ENCODE results near the gene GABBR1. TPM values are rescaled to one million over a fixed set of nuclear protein-coding genes. Genes with fewer than 3 reads are reported as not detected.
A peak's percentile ranks its signal among the peaks of the same experiment; 100 is the strongest.

Gene GABBR1
- total and polyA plus RNA-seq, 2 of the 13 experiments (the other 11 are each of a cell fraction or from before 2014, with no cell fraction given): 0.07 to 0.37 TPM

DNA sequence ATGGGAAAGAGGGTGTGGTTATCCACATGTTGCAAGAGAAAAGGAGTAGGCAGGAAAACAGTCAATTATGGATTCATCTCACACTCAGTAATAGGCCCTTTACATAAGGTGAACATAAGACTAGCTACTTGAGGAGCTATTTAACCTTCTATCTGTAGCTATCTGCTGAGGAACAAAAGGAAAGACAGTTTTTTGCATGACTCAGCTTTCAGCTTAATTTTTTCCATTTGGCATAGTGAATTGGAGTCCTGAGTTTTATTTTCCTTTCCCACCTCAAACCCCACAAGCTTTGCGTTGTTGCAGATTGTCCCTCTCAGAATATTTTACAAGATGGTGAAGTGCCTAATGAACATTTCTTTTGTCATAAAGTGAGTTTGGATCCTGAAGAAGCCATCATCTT is 105.9 kb downstream of the GABBR1 start:
- no TSS peak for BruUV-seq (replicated peaks)
- no peaks in the 10 kb centered on the region for H3K36me3 ChIP-seq (replicated peaks in 1 of 2; ENCODE audit: control insufficient read depth in 1 of 2, insufficient read depth in 2 of 2, low read length in 2 of 2)
- FAIRE-seq (no peak), ATAC-seq (no peak), DNase-seq (ENCODE audit: low spot score) (no peak)
- H3K4me3 ChIP-seq (replicated peaks in 1 of 3; ENCODE audit: insufficient read depth in 1 of 3, low read depth in 2 of 3, low read length in 3 of 3): no peak overlapping the region
- H3K27ac ChIP-seq (ENCODE audit: extremely low read length, insufficient read depth, low read length): no peak overlapping the region
- TF ChIP-seq MAFK (conservative IDR thresholded peaks at IDR 0.05 in 1 of 2, IDR thresholded peaks at IDR 0.05 in 1 of 2; ENCODE audit: low read length in 2 of 2) (0 out of 4 replicates have a peak, but pooled peaks of 1 of the 2 experiments have one; percentile 16), TBX2 (CRISPR knock-in tag; IDR thresholded peaks at IDR 0.05; ENCODE audit: borderline replicate concordance) (no peak)
- H3K27me3 ChIP-seq (ENCODE audit: control insufficient read depth in 1 of 2, insufficient read depth in 2 of 2, low read length in 2 of 2): no peaks in the 10 kb centered on the region
- no peak overlapping the region for H2AFZ ChIP-seq (ENCODE audit: low read length)
- POLR2A ChIA-PET: no interaction called here
- no peaks in the 10 kb centered on the region for H4K20me1 ChIP-seq (ENCODE audit: insufficient read depth, low read length)
- H3K9me3 ChIP-seq (ENCODE audit: low read length): no peaks in the 10 kb centered on the region
- no peak overlapping the region for H3K4me2 ChIP-seq (ENCODE audit: low read depth, low read length)
- H3K9ac ChIP-seq (ENCODE audit: insufficient read depth, low read depth, low read length): no peak overlapping the region
- in situ Hi-C loops (cut with HindIII; ENCODE audit: extremely low pct_ligation_motif_present, low pct_unique_long_range_greater_than_20kb): no loop called here
- CTCF ChIA-PET (ENCODE audit: low intra/inter-chr PET ratio, low total read pairs): no interaction called here
- H3K4me1 ChIP-seq (ENCODE audit: insufficient read depth, low read length): no peaks in the 10 kb centered on the region
- WGBS (ENCODE audit: low lambda C conversion rate): 100% methylated on average over 1 of the region's 1 CpG
- intact Hi-C loops (cut with micrococcal nuclease; ENCODE audit: unreplicated experiment): no loop called here
- no peaks in the 10 kb centered on the region for H3K79me2 ChIP-seq (ENCODE audit: insufficient read depth, low read length)

DNA sequence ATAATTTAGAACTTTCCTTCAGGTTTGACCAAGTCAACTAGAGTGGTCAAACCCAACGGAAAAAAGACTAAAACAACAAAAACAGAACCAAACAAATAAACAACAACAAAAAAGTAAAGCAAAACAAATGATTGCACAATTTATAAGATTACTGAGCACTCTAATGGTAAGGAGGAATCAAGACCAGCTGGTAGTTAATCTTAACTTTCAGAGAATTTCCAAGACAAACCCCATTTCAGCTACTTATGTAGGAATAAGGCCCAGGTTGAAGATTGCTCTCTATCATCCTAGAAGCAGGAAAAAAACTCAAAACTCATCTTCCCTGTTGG is 107.7 kb downstream of the GABBR1 start:
- Histone ChIP-seq H3K4me1 (ENCODE audit: insufficient read depth, low read length) (no peaks in the 10 kb centered on the region), H3K4me2 (ENCODE audit: low read depth, low read length) (no peak overlapping the region), H3K9me3 (ENCODE audit: low read length) (no peaks in the 10 kb centered on the region), H3K9ac (ENCODE audit: insufficient read depth, low read depth, low read length) (no peak overlapping the region), H3K4me3 (replicated peaks in 1 of 3; ENCODE audit: insufficient read depth in 1 of 3, low read depth in 2 of 3, low read length in 3 of 3) (no peak overlapping the region), H3K79me2 (ENCODE audit: insufficient read depth, low read length) (no peaks in the 10 kb centered on the region), H4K20me1 (ENCODE audit: insufficient read depth, low read length) (no peaks in the 10 kb centered on the region), H3K27ac (ENCODE audit: extremely low read length, insufficient read depth, low read length) (no peak overlapping the region), H3K36me3 (replicated peaks in 1 of 2; ENCODE audit: control insufficient read depth in 1 of 2, insufficient read depth in 2 of 2, low read length in 2 of 2) (no peaks in the 10 kb centered on the region), H3K27me3 (ENCODE audit: control insufficient read depth in 1 of 2, insufficient read depth in 2 of 2, low read length in 2 of 2) (no peaks in the 10 kb centered on the region), H2AFZ (ENCODE audit: low read length) (no peak overlapping the region)
- FAIRE-seq (no peak), ATAC-seq (no peak), DNase-seq (ENCODE audit: low spot score) (no peak)
- no TSS peak for BruUV-seq (replicated peaks)
- intact Hi-C loops (cut with micrococcal nuclease; ENCODE audit: unreplicated experiment) (no loop called here), in situ Hi-C loops (cut with HindIII; ENCODE audit: extremely low pct_ligation_motif_present, low pct_unique_long_range_greater_than_20kb) (no loop called here)
- 1% methylated on average over 1 of the region's 1 CpG for WGBS (ENCODE audit: low lambda C conversion rate)
- POLR2A ChIA-PET: no interaction called here
- CTCF ChIA-PET (ENCODE audit: low intra/inter-chr PET ratio, low total read pairs): no interaction called here
- TF ChIP-seq ZNF839 (CRISPR knock-in tag; IDR thresholded peaks at IDR 0.05; ENCODE audit: borderline replicate concordance) (no peak), ZNF367 (CRISPR knock-in tag; IDR thresholded peaks at IDR 0.05; ENCODE audit: borderline replicate concordance) (no peak), CEBPB (IDR thresholded peaks at IDR 0.05; ENCODE audit: borderline replicate concordance, low read depth, low read length) (peak; percentile 14; the same call in 1 of the 2 replicates), ZNF501 (CRISPR knock-in tag; IDR thresholded peaks at IDR 0.05) (no peak)
- TF ChIP-seq, protein P1, sequence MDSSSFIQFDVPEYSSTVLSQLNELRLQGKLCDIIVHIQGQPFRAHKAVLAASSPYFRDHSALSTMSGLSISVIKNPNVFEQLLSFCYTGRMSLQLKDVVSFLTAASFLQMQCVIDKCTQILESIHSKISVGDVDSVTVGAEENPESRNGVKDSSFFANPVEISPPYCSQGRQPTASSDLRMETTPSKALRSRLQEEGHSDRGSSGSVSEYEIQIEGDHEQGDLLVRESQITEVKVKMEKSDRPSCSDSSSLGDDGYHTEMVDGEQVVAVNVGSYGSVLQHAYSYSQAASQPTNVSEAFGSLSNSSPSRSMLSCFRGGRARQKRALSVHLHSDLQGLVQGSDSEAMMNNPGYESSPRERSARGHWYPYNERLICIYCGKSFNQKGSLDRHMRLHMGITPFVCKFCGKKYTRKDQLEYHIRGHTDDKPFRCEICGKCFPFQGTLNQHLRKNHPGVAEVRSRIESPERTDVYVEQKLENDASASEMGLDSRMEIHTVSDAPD (CRISPR knock-in tag; IDR thresholded peaks at IDR 0.05): no peak
